ENCODE data around the gene PSMB3.
A peak's percentile ranks its signal among the peaks of the same experiment; 100 is the strongest.

Gene PSMB3

GRCh38 chr17:38748149-38748891, 4.2 kb upstream of the PSMB3 start, which contains the start of gene PCGF2 (continued):
- TF ChIP-seq, protein P1, sequence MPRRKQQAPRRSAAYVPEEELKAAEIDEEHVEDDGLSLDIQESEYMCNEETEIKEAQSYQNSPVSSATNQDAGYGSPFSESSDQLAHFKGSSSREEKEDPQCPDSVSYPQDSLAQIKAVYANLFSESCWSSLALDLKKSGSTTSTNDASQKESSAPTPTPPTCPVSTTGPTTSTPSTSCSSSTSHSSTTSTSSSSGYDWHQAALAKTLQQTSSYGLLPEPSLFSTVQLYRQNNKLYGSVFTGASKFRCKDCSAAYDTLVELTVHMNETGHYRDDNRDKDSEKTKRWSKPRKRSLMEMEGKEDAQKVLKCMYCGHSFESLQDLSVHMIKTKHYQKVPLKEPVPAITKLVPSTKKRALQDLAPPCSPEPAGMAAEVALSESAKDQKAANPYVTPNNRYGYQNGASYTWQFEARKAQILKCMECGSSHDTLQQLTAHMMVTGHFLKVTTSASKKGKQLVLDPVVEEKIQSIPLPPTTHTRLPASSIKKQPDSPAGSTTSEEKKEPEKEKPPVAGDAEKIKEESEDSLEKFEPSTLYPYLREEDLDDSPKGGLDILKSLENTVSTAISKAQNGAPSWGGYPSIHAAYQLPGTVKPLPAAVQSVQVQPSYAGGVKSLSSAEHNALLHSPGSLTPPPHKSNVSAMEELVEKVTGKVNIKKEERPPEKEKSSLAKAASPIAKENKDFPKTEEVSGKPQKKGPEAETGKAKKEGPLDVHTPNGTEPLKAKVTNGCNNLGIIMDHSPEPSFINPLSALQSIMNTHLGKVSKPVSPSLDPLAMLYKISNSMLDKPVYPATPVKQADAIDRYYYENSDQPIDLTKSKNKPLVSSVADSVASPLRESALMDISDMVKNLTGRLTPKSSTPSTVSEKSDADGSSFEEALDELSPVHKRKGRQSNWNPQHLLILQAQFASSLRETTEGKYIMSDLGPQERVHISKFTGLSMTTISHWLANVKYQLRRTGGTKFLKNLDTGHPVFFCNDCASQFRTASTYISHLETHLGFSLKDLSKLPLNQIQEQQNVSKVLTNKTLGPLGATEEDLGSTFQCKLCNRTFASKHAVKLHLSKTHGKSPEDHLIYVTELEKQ (tag by site-specific recombination; IDR thresholded peaks at IDR 0.05; ENCODE audit: borderline replicate concordance), result no peak
- peak; percentile 93 for TF ChIP-seq ZBTB48 (tag by site-specific recombination; IDR thresholded peaks at IDR 0.05)
- peak; percentile 53; the same call in 1 of the 2 replicates for TF ChIP-seq MZF1 (tag by site-specific recombination; IDR thresholded peaks at IDR 0.05; ENCODE audit: borderline replicate concordance)
- TF ChIP-seq KLF9 (tag by site-specific recombination; IDR thresholded peaks at IDR 0.05; ENCODE audit: low read depth), result peak; percentile 22; the same call in 1 of the 2 replicates
- no peak for TF ChIP-seq ZNF302 (tag by site-specific recombination; IDR thresholded peaks at IDR 0.05; ENCODE audit: low read depth)
- TF ChIP-seq SALL2 (tag by site-specific recombination; IDR thresholded peaks at IDR 0.05; ENCODE audit: borderline replicate concordance), result no peak
- TF ChIP-seq IKZF3 (tag by site-specific recombination; IDR thresholded peaks at IDR 0.05), result peak; percentile 98
- peak; percentile 47; the same call in 1 of the 2 replicates for TF ChIP-seq SP2 (tag by site-specific recombination; IDR thresholded peaks at IDR 0.05)
- TF ChIP-seq TCF7L2 (IDR thresholded peaks at IDR 0.05; ENCODE audit: borderline replicate concordance, low read depth, low read length), result no peak
- TF ChIP-seq ZNF121 (tag by site-specific recombination; IDR thresholded peaks at IDR 0.05), result no peak
- 0 out of 2 replicates have a peak, but pooled peaks have one; percentile 12 for TF ChIP-seq KLF17 (tag by site-specific recombination; IDR thresholded peaks at IDR 0.05)
- 0 out of 2 replicates have a peak, but pooled peaks have one; percentile 39 for TF ChIP-seq ZNF660 (tag by site-specific recombination; IDR thresholded peaks at IDR 0.05)
- peak; percentile 89 for TF ChIP-seq HIC1 (tag by site-specific recombination; IDR thresholded peaks at IDR 0.05)
- TF ChIP-seq ZBTB8A (tag by site-specific recombination; IDR thresholded peaks at IDR 0.05), result peak; percentile 96
- TF ChIP-seq ZNF214 (tag by site-specific recombination; IDR thresholded peaks at IDR 0.05; ENCODE audit: borderline replicate concordance), result no peak
- peak; percentile 51 for TF ChIP-seq SP7 (tag by site-specific recombination; IDR thresholded peaks at IDR 0.05)
- TF ChIP-seq, protein P2, sequence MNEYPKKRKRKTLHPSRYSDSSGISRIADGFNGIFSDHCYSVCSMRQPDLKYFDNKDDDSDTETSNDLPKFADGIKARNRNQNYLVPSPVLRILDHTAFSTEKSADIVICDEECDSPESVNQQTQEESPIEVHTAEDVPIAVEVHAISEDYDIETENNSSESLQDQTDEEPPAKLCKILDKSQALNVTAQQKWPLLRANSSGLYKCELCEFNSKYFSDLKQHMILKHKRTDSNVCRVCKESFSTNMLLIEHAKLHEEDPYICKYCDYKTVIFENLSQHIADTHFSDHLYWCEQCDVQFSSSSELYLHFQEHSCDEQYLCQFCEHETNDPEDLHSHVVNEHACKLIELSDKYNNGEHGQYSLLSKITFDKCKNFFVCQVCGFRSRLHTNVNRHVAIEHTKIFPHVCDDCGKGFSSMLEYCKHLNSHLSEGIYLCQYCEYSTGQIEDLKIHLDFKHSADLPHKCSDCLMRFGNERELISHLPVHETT (tag by site-specific recombination; IDR thresholded peaks at IDR 0.05), result no peak
- 0 out of 2 replicates have a peak, but pooled peaks have one; percentile 35 for TF ChIP-seq ZNF501 (tag by site-specific recombination; IDR thresholded peaks at IDR 0.05)
- 0 out of 2 replicates have a peak, but pooled peaks have one; percentile 27 for TF ChIP-seq ZNF184 (tag by site-specific recombination; IDR thresholded peaks at IDR 0.05)
- TF ChIP-seq ZNF707 (tag by site-specific recombination; IDR thresholded peaks at IDR 0.05), result no peak
- peak; percentile 84; the same call in 1 of the 2 replicates for TF ChIP-seq KLF8 (tag by site-specific recombination; IDR thresholded peaks at IDR 0.05)
- no peak for TF ChIP-seq ZNF549 (tag by site-specific recombination; IDR thresholded peaks at IDR 0.05)
- 0 out of 2 replicates have a peak, but pooled peaks have one; percentile 2 for TF ChIP-seq ZNF596 (tag by site-specific recombination; IDR thresholded peaks at IDR 0.05)
- TF ChIP-seq, protein P3, sequence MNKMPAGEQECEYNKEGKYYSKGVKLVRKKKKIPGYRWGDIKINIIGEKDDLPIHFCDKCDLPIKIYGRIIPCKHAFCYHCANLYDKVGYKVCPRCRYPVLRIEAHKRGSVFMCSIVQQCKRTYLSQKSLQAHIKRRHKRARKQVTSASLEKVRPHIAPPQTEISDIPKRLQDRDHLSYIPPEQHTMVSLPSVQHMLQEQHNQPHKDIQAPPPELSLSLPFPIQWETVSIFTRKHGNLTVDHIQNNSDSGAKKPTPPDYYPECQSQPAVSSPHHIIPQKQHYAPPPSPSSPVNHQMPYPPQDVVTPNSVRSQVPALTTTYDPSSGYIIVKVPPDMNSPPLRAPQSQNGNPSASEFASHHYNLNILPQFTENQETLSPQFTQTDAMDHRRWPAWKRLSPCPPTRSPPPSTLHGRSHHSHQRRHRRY (tag by site-specific recombination; IDR thresholded peaks at IDR 0.05), result no peak
- TF ChIP-seq, protein P4, sequence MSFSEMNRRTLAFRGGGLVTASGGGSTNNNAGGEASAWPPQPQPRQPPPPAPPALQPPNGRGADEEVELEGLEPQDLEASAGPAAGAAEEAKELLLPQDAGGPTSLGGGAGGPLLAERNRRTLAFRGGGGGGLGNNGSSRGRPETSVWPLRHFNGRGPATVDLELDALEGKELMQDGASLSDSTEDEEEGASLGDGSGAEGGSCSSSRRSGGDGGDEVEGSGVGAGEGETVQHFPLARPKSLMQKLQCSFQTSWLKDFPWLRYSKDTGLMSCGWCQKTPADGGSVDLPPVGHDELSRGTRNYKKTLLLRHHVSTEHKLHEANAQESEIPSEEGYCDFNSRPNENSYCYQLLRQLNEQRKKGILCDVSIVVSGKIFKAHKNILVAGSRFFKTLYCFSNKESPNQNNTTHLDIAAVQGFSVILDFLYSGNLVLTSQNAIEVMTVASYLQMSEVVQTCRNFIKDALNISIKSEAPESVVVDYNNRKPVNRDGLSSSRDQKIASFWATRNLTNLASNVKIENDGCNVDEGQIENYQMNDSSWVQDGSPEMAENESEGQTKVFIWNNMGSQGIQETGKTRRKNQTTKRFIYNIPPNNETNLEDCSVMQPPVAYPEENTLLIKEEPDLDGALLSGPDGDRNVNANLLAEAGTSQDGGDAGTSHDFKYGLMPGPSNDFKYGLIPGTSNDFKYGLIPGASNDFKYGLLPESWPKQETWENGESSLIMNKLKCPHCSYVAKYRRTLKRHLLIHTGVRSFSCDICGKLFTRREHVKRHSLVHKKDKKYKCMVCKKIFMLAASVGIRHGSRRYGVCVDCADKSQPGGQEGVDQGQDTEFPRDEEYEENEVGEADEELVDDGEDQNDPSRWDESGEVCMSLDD (tag by site-specific recombination; IDR thresholded peaks at IDR 0.05), result peak; percentile 82; the same call in 1 of the 2 replicates

All from HEK293 (cell line).